ENCODE measurements around the gene GRHL1.
"Not testable (repeated sequence)": the region's sequence is repeated elsewhere in the genome, so short reads cannot be mapped to it uniquely, and the experiment has no call there.

GRHL1 gene

GRCh38 chr2:9951522-9952285, at the start of gene GRHL1:
Gene GRHL1, plus strand, starts transcription at chr2:9951693. Its CDS starts 141 bp downstream, at chr2:9951834.
- peak; percentile 74 to 81 for DNase-seq

- DNase-seq = no peak
These were observed 46.1 kb upstream of the GRHL1 start for GRCh38 chr2:9905413-9905812.

GRCh38 chr2:9907402-9907801, 44.1 kb upstream of the GRHL1 start:
- no peak for DNase-seq

GRCh38 chr2:9908639-9909038, 42.9 kb upstream of the GRHL1 start:
- no peak for DNase-seq

GRCh38 chr2:9909106-9909505, 42.4 kb upstream of the GRHL1 start:
- no peak for DNase-seq

- no peak for DNase-seq
These were observed 40.8 kb upstream of the GRHL1 start for GRCh38 chr2:9910699-9911098.

GRCh38 chr2:9912468-9912867, 39.0 kb upstream of the GRHL1 start:
- no peak for DNase-seq

GRCh38 chr2:9914384-9915065, 37.0 kb upstream of the GRHL1 start:
- DNase-seq = no peak

- DNase-seq = no peak
These were observed 33.2 kb upstream of the GRHL1 start for GRCh38 chr2:9918275-9918674.

- no peak for DNase-seq
These were observed 32.0 kb upstream of the GRHL1 start for GRCh38 chr2:9919512-9919911.

- DNase-seq = not testable (repeated sequence)
These were observed 24.5 kb upstream of the GRHL1 start for GRCh38 chr2:9927020-9927419.

GRCh38 chr2:9937258-9937657, 14.2 kb upstream of the GRHL1 start:
- DNase-seq = no peak

- no peak for DNase-seq
These were observed 13.5 kb upstream of the GRHL1 start for GRCh38 chr2:9937968-9938367.

GRCh38 chr2:9939587-9940485, 11.7 kb upstream of the GRHL1 start:
- no peak for DNase-seq

- DNase-seq = no peak
These were observed 10.1 kb upstream of the GRHL1 start for GRCh38 chr2:9941196-9941995.

GRCh38 chr2:9941996-9942390, 9.5 kb upstream of the GRHL1 start:
- no peak for DNase-seq

GRCh38 chr2:9944330-9944758, 7.1 kb upstream of the GRHL1 start:
- DNase-seq = no peak

GRCh38 chr2:9945596-9945995, 5.9 kb upstream of the GRHL1 start:
- DNase-seq = no peak

GRCh38 chr2:9946076-9946475, 5.4 kb upstream of the GRHL1 start:
- DNase-seq = no peak

- no peak for DNase-seq
These were observed 4.7 kb upstream of the GRHL1 start for GRCh38 chr2:9946818-9947217.

- DNase-seq = no peak
These were observed 2.8 kb upstream of the GRHL1 start for GRCh38 chr2:9948721-9949120.

- no peak for DNase-seq
These were observed 2.1 kb upstream of the GRHL1 start for GRCh38 chr2:9949239-9949991.

Data from AML-193 (cell line).